ENCODE data around the gene PCDHGA12.
"Not testable (repeated sequence)": the region's sequence is repeated elsewhere in the genome, so short reads cannot be mapped to it uniquely, and the experiment has no call there.

Gene PCDHGA12

GRCh38 chr5:141427783-141428426, 2.4 kb upstream of the PCDHGA12 start:
- TF ChIP-seq CTCF (IDR thresholded peaks at IDR 0.05) = no peak
- peak overlapping the region; percentile 44 for H3K4me3 Mint-ChIP-seq
- H3K4me1 Mint-ChIP-seq = no peaks in the 10 kb centered on the region
- no peaks in the 10 kb centered on the region for H3K27me3 Mint-ChIP-seq (ENCODE audit: low read depth, poor library complexity)
- H3K36me3 Mint-ChIP-seq (ENCODE audit: low read depth) = peaks cover 98% of the 10 kb centered on the region
- no peak overlapping the region for H3K27ac Mint-ChIP-seq
- peaks cover 99% of the 10 kb centered on the region for H3K9me3 Mint-ChIP-seq
- DNase-seq = no peak

GRCh38 chr5:141431286-141431685, 979 bp downstream of the PCDHGA12 start:
- H3K27ac Mint-ChIP-seq = no peak overlapping the region
- TF ChIP-seq CTCF (IDR thresholded peaks at IDR 0.05) = no peak
- no peak overlapping the region for H3K4me3 Mint-ChIP-seq
- peaks cover 99% of the 10 kb centered on the region for H3K36me3 Mint-ChIP-seq (ENCODE audit: low read depth)
- H3K4me1 Mint-ChIP-seq = no peaks in the 10 kb centered on the region
- H3K27me3 Mint-ChIP-seq (ENCODE audit: low read depth, poor library complexity) = no peaks in the 10 kb centered on the region
- no peak for DNase-seq
- peaks cover 100% of the 10 kb centered on the region for H3K9me3 Mint-ChIP-seq

- H3K4me3 Mint-ChIP-seq; H3K4me1 Mint-ChIP-seq; H3K27me3 Mint-ChIP-seq (ENCODE audit: low read depth, poor library complexity); DNase-seq; H3K27ac Mint-ChIP-seq: not testable (repeated sequence)
- Mint-ChIP-seq H3K9me3 (peaks cover 100% of the 10 kb centered on the region), H3K36me3 (ENCODE audit: low read depth) (peaks cover 99% of the 10 kb centered on the region)
Measured at GRCh38 chr5:141432308-141432707, 2.0 kb downstream of the PCDHGA12 start.

GRCh38 chr5:141432726-141433125, 2.4 kb downstream of the PCDHGA12 start:
- not testable (repeated sequence) for H3K4me1 Mint-ChIP-seq; H3K27me3 Mint-ChIP-seq (ENCODE audit: low read depth, poor library complexity); H3K4me3 Mint-ChIP-seq; H3K27ac Mint-ChIP-seq; DNase-seq
- H3K9me3 Mint-ChIP-seq = peaks cover 100% of the 10 kb centered on the region
- H3K36me3 Mint-ChIP-seq (ENCODE audit: low read depth) = peaks cover 99% of the 10 kb centered on the region

GRCh38 chr5:141434006-141434405, 3.7 kb downstream of the PCDHGA12 start:
- Mint-ChIP-seq H3K27me3 (ENCODE audit: low read depth, poor library complexity) (no peaks in the 10 kb centered on the region), H3K27ac (no peak overlapping the region), H3K4me1 (no peaks in the 10 kb centered on the region), H3K4me3 (no peak overlapping the region), H3K36me3 (ENCODE audit: low read depth) (peaks cover 94% of the 10 kb centered on the region), H3K9me3 (peaks cover 95% of the 10 kb centered on the region)
- no peak for TF ChIP-seq CTCF (IDR thresholded peaks at IDR 0.05)
- DNase-seq = no peak

- TF ChIP-seq CTCF (IDR thresholded peaks at IDR 0.05) = no peak
- Mint-ChIP-seq H3K36me3 (ENCODE audit: low read depth) (peaks cover 93% of the 10 kb centered on the region), H3K4me3 (no peak overlapping the region), H3K27me3 (ENCODE audit: low read depth, poor library complexity) (no peaks in the 10 kb centered on the region), H3K27ac (no peak overlapping the region), H3K9me3 (peaks cover 93% of the 10 kb centered on the region), H3K4me1 (no peaks in the 10 kb centered on the region)
- DNase-seq = no peak
Measured at GRCh38 chr5:141437221-141437620, 6.9 kb downstream of the PCDHGA12 start.

GRCh38 chr5:141439411-141440141, 9.3 kb downstream of the PCDHGA12 start:
- DNase-seq = no peak
- Mint-ChIP-seq H3K4me1 (no peaks in the 10 kb centered on the region), H3K4me3 (no peak overlapping the region), H3K27me3 (ENCODE audit: low read depth, poor library complexity) (no peaks in the 10 kb centered on the region), H3K9me3 (peaks cover 90% of the 10 kb centered on the region), H3K36me3 (ENCODE audit: low read depth) (peaks cover 92% of the 10 kb centered on the region), H3K27ac (no peak overlapping the region)
- TF ChIP-seq CTCF (IDR thresholded peaks at IDR 0.05) = no peak

Data from nephron progenitor cell (in vitro differentiated cells).